Measurements from ENCODE around the gene VAV3. TPM values are rescaled to one million over a fixed set of nuclear protein-coding genes. Genes with fewer than 3 reads are reported as not detected.

Gene VAV3
- total RNA-seq, 1 donor from 2014 or later, result 2.6 TPM

- Mint-ChIP-seq H3K36me3 (ENCODE audit: low read depth, unreplicated experiment) (no peaks in the 10 kb centered on the region), H3K27ac (ENCODE audit: unreplicated experiment) (no peak overlapping the region), H3K4me3 (ENCODE audit: unreplicated experiment) (no peak overlapping the region), H3K4me1 (ENCODE audit: low read depth, unreplicated experiment) (peaks cover 2% of the 10 kb centered on the region), H3K9me3 (ENCODE audit: unreplicated experiment) (peaks cover 2% of the 10 kb centered on the region), H3K27me3 (ENCODE audit: low read depth, unreplicated experiment) (no peaks in the 10 kb centered on the region)
- no peak overlapping the region for H2AFZ ChIP-seq (ENCODE audit: low read depth, low read length)
- no peak for TF ChIP-seq EZH2 (IDR thresholded peaks at IDR 0.05; ENCODE audit: insufficient read depth, low read length)
- TF ChIP-seq, protein P1, sequence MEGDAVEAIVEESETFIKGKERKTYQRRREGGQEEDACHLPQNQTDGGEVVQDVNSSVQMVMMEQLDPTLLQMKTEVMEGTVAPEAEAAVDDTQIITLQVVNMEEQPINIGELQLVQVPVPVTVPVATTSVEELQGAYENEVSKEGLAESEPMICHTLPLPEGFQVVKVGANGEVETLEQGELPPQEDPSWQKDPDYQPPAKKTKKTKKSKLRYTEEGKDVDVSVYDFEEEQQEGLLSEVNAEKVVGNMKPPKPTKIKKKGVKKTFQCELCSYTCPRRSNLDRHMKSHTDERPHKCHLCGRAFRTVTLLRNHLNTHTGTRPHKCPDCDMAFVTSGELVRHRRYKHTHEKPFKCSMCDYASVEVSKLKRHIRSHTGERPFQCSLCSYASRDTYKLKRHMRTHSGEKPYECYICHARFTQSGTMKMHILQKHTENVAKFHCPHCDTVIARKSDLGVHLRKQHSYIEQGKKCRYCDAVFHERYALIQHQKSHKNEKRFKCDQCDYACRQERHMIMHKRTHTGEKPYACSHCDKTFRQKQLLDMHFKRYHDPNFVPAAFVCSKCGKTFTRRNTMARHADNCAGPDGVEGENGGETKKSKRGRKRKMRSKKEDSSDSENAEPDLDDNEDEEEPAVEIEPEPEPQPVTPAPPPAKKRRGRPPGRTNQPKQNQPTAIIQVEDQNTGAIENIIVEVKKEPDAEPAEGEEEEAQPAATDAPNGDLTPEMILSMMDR (IDR thresholded peaks at IDR 0.05; ENCODE audit: insufficient read depth, low read depth, low read length), result no peak
- H3K36me3 ChIP-seq (ENCODE audit: insufficient read depth, low read length), result no peaks in the 10 kb centered on the region
- no peaks in the 10 kb centered on the region for H3K79me2 ChIP-seq (ENCODE audit: insufficient read depth, low read length)
- H3K27me3 ChIP-seq (ENCODE audit: insufficient read depth, low read length), result no peaks in the 10 kb centered on the region
- no peak overlapping the region for H3K9ac ChIP-seq (ENCODE audit: low read length)
- no peaks in the 10 kb centered on the region for H3K9me3 ChIP-seq (ENCODE audit: insufficient read depth, low read depth, low read length)
- no peaks in the 10 kb centered on the region for H3K4me1 ChIP-seq (ENCODE audit: insufficient read depth, low read length)
- DNase-seq (ENCODE audit: low read depth) (no peak), FAIRE-seq (no peak)
- no peak overlapping the region for H3K4me3 ChIP-seq (ENCODE audit: insufficient read depth, low read depth, low read length)
- no peak overlapping the region for H3K27ac ChIP-seq (ENCODE audit: low read depth, low read length)
- H4K20me1 ChIP-seq (ENCODE audit: insufficient read depth, low read length), result no peaks in the 10 kb centered on the region
- H3K4me2 ChIP-seq (ENCODE audit: low read length), result no peak overlapping the region
Measured at GRCh38 chr1:107802654-107803053, 162.3 kb downstream of the VAV3 start.

- Histone ChIP-seq H4K20me1 (ENCODE audit: insufficient read depth, low read length) (no peaks in the 10 kb centered on the region), H3K27me3 (ENCODE audit: insufficient read depth, low read length) (no peaks in the 10 kb centered on the region), H3K9ac (ENCODE audit: low read length) (no peak overlapping the region), H3K4me3 (ENCODE audit: insufficient read depth, low read depth, low read length) (no peak overlapping the region), H3K27ac (ENCODE audit: low read depth, low read length) (no peak overlapping the region), H3K4me1 (ENCODE audit: insufficient read depth, low read length) (no peaks in the 10 kb centered on the region), H3K4me2 (ENCODE audit: low read length) (no peak overlapping the region), H3K36me3 (ENCODE audit: insufficient read depth, low read length) (no peaks in the 10 kb centered on the region), H3K9me3 (ENCODE audit: insufficient read depth, low read depth, low read length) (no peaks in the 10 kb centered on the region), H3K79me2 (ENCODE audit: insufficient read depth, low read length) (no peaks in the 10 kb centered on the region), H2AFZ (ENCODE audit: low read depth, low read length) (no peak overlapping the region)
- H3K4me3 Mint-ChIP-seq (ENCODE audit: unreplicated experiment), result no peak overlapping the region
- H3K9me3 Mint-ChIP-seq (ENCODE audit: unreplicated experiment), result peaks cover 2% of the 10 kb centered on the region
- no peak for FAIRE-seq
- no peaks in the 10 kb centered on the region for H3K36me3 Mint-ChIP-seq (ENCODE audit: low read depth, unreplicated experiment)
- H3K27me3 Mint-ChIP-seq (ENCODE audit: low read depth, unreplicated experiment), result no peaks in the 10 kb centered on the region
- H3K27ac Mint-ChIP-seq (ENCODE audit: unreplicated experiment), result no peak overlapping the region
- no peak for TF ChIP-seq EZH2 (IDR thresholded peaks at IDR 0.05; ENCODE audit: insufficient read depth, low read length)
- TF ChIP-seq, protein P1 (IDR thresholded peaks at IDR 0.05; ENCODE audit: insufficient read depth, low read depth, low read length), result no peak
- H3K4me1 Mint-ChIP-seq (ENCODE audit: low read depth, unreplicated experiment), result peaks cover 8% of the 10 kb centered on the region
- DNase-seq (ENCODE audit: low read depth), result no peak
Measured at GRCh38 chr1:107795994-107796393, 169.0 kb downstream of the VAV3 start.

DNA sequence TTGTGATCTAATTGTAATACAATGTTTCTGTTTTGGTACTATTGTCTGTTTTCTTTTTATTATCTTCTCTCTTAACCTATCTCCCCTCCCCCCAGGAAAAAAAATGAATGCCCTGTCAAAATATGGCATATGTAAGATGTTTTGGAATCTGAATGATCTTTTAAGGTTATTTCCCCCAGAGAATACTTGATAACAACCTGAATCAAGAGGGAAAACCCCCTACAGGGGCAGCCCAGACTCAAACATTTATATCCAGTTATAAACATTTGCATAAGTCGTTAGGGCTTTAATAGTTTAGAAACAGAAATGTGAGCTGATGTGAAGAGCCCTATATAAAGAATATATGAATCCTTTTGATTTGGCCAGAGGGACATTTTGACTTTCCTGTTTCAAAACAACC lies 169.5 kb downstream of the VAV3 start:
- Histone ChIP-seq H3K9ac (ENCODE audit: low read length) (no peak overlapping the region), H3K4me1 (ENCODE audit: insufficient read depth, low read length) (no peaks in the 10 kb centered on the region), H3K9me3 (ENCODE audit: insufficient read depth, low read depth, low read length) (no peaks in the 10 kb centered on the region), H3K27ac (ENCODE audit: low read depth, low read length) (no peak overlapping the region), H3K36me3 (ENCODE audit: insufficient read depth, low read length) (no peaks in the 10 kb centered on the region), H2AFZ (ENCODE audit: low read depth, low read length) (no peak overlapping the region), H4K20me1 (ENCODE audit: insufficient read depth, low read length) (no peaks in the 10 kb centered on the region), H3K27me3 (ENCODE audit: insufficient read depth, low read length) (no peaks in the 10 kb centered on the region), H3K79me2 (ENCODE audit: insufficient read depth, low read length) (no peaks in the 10 kb centered on the region), H3K4me2 (ENCODE audit: low read length) (no peak overlapping the region), H3K4me3 (ENCODE audit: insufficient read depth, low read depth, low read length) (no peak overlapping the region)
- H3K36me3 Mint-ChIP-seq (ENCODE audit: low read depth, unreplicated experiment), result no peaks in the 10 kb centered on the region
- no peaks in the 10 kb centered on the region for H3K27me3 Mint-ChIP-seq (ENCODE audit: low read depth, unreplicated experiment)
- DNase-seq (ENCODE audit: low read depth) (no peak), FAIRE-seq (no peak)
- H3K9me3 Mint-ChIP-seq (ENCODE audit: unreplicated experiment), result no peaks in the 10 kb centered on the region
- H3K27ac Mint-ChIP-seq (ENCODE audit: unreplicated experiment), result no peak overlapping the region
- TF ChIP-seq EZH2 (IDR thresholded peaks at IDR 0.05; ENCODE audit: insufficient read depth, low read length), result no peak
- TF ChIP-seq, protein P1 (IDR thresholded peaks at IDR 0.05; ENCODE audit: insufficient read depth, low read depth, low read length), result no peak
- H3K4me3 Mint-ChIP-seq (ENCODE audit: unreplicated experiment), result no peak overlapping the region
- peaks cover 8% of the 10 kb centered on the region for H3K4me1 Mint-ChIP-seq (ENCODE audit: low read depth, unreplicated experiment)

All from astrocyte (in vitro differentiated cells and primary cell).